ENCODE measurements around the gene PCDHGA8. TPM values are rescaled to one million over a fixed set of nuclear protein-coding genes. Genes with fewer than 3 reads are reported as not detected.
A peak's percentile ranks its signal among the peaks of the same experiment; 100 is the strongest.
"Not testable (repeated sequence)": the region's sequence is repeated elsewhere in the genome, so short reads cannot be mapped to it uniquely, and the experiment has no call there.

Gene PCDHGA8
- total RNA-seq, 1 donor from 2014 or later = 1.2 TPM

GRCh38 chr5:141417494-141418172, 25.2 kb downstream of the PCDHGA8 start, which contains the start of gene PCDHGB7:
Gene PCDHGB7, plus strand, starts transcription at chr5:141417677. Its CDS starts 183 bp downstream, at chr5:141417860.
- H3K4me1 ChIP-seq; H3K27me3 ChIP-seq; intact Hi-C loops (cut with DNase I); H3K36me3 ChIP-seq: not testable (repeated sequence)
- DNase-seq (peak; percentile 89), ATAC-seq (peak; percentile 94)
- peak within 1 kb of the TSS; percentile 48 for H3K27ac ChIP-seq
- TF ChIP-seq CTCF (IDR thresholded peaks at IDR 0.05) = peak; percentile 67
- peak within 1 kb of the TSS; percentile 46 for H3K4me3 ChIP-seq
- peaks cover 63% of the 10 kb centered on the region for H3K9me3 ChIP-seq

DNA sequence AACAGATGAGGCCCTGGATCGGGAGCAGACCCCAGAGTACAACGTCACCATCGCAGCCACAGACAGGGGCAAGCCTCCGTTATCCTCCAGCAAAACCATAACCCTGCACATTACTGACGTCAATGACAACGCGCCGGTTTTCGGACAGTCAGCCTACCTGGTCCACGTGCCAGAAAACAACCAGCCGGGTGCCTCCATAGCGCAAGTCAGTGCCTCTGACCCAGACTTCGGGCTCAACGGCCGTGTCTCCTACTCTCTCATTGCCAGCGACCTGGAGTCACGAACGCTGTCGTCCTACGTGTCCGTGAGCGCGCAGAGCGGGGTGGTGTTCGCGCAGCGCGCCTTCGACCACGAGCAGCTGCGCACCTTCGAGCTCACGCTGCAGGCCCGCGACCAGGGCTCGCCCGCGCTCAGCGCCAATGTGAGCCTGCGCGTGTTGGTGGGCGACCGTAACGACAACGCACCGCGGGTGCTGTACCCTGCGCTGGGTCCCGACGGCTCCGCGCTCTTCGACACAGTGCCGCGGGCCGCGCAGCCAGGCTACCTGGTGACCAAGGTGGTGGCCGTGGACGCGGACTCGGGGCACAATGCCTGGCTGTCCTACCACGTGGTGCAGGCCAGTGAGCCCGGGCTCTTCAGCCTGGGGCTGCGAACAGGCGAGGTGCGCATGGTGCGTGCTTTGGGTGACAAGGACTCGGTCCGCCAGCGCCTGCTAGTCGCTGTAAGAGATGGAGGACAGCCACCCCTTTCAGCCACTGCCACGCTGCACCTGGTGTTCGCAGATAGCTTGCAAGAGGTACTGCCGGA, 26.8 kb downstream of the PCDHGA8 start:
- H3K9me3 ChIP-seq = peaks cover 65% of the 10 kb centered on the region
- H3K4me1 ChIP-seq = no peaks in the 10 kb centered on the region
- H3K27me3 ChIP-seq = peaks cover 9% of the 10 kb centered on the region
- H3K36me3 ChIP-seq = no peaks in the 10 kb centered on the region
- no peak overlapping the region for H3K27ac ChIP-seq
- ATAC-seq (no peak), DNase-seq (no peak)
- no peak overlapping the region for H3K4me3 ChIP-seq
- intact Hi-C loops (cut with DNase I) = no loop called here
- no peak for TF ChIP-seq CTCF (IDR thresholded peaks at IDR 0.05)

DNA sequence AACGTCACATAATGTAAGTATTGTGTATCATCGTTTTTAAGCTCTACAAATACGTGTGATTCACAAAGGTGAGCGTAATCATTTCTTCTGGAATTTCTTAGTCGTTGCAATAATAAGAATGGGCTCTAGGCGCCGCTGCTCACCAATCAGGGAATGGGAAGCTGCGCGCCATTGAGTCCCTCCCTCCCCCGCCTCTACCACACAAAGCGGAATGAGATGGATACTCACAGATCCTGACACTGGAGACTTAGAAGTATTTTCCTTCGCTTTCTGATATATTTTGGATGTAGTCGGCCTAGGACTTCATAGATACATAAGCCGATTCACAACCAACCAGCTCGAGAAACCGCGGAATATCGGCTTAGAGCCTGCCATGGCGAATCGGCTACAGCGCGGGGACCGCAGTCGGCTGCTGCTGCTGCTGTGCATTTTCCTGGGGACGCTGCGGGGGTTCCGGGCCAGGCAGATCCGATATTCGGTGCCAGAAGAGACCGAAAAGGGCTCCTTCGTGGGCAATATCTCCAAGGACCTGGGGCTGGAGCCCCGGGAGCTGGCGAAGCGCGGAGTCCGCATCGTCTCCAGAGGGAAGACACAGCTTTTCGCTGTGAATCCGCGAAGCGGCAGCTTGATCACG, 28.5 kb downstream of the PCDHGA8 start, which contains the start of gene PCDHGA11:
Gene PCDHGA11, plus strand, starts transcription at position 197 of the 634 bp plus-strand sequence. Its CDS starts 177 bp downstream, at position 374.
- H3K27me3 ChIP-seq = peaks cover 9% of the 10 kb centered on the region
- peak within 1 kb of the TSS; percentile 37 for H3K4me3 ChIP-seq
- H3K27ac ChIP-seq = no peak within 1 kb of the TSS
- peak; percentile 51 for TF ChIP-seq CTCF (IDR thresholded peaks at IDR 0.05)
- intact Hi-C loops (cut with DNase I) = no loop called here
- no peaks in the 10 kb centered on the region for H3K36me3 ChIP-seq
- ATAC-seq = peak; percentile 88
- peaks cover 73% of the 10 kb centered on the region for H3K9me3 ChIP-seq
- no peak for DNase-seq
- no peaks in the 10 kb centered on the region for H3K4me1 ChIP-seq

DNA sequence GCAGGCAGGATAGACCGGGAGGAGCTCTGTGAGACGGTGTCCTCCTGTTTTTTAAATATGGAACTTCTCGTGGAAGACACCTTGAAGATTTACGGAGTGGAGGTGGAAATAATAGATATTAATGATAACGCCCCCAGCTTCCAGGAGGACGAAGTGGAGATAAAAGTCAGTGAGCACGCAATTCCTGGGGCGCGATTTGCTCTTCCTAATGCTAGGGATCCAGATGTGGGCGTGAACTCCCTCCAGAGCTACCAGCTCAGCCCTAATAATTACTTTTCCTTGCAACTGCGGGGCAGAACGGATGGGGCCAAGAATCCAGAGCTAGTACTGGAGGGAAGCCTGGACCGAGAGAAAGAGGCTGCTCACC, 29.0 kb downstream of the PCDHGA8 start:
- Histone ChIP-seq H3K9me3 (peaks cover 78% of the 10 kb centered on the region), H3K4me3 (peak overlapping the region; percentile 37), H3K36me3 (no peaks in the 10 kb centered on the region), H3K27ac (no peak overlapping the region), H3K27me3 (peaks cover 9% of the 10 kb centered on the region), H3K4me1 (no peaks in the 10 kb centered on the region)
- DNase-seq (no peak), ATAC-seq (no peak)
- no peak for TF ChIP-seq CTCF (IDR thresholded peaks at IDR 0.05)
- intact Hi-C loops (cut with DNase I) = no loop called here

DNA sequence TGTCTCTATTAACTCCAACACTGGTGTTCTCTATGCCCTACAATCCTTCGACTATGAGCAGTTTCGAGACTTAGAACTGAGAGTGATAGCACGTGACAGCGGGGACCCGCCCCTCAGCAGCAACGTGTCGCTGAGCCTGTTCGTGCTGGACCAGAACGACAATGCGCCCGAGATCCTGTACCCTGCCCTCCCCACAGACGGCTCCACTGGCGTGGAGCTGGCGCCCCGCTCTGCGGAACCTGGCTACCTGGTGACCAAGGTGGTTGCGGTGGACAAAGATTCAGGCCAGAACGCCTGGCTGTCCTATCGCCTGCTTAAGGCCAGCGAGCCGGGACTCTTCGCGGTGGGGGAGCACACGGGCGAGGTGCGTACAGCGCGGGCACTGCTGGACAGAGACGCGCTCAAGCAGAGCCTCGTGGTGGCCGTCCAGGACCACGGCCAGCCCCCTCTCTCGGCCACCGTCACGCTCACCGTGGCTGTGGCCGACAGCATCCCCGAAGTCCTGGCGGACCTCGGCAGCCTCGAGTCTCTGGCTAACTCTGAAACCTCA, 30.4 kb downstream of the PCDHGA8 start:
- Histone ChIP-seq H3K27ac (no peak overlapping the region), H3K4me3 (no peak overlapping the region), H3K36me3 (no peaks in the 10 kb centered on the region), H3K27me3 (peaks cover 9% of the 10 kb centered on the region), H3K9me3 (peaks cover 82% of the 10 kb centered on the region), H3K4me1 (no peaks in the 10 kb centered on the region)
- ATAC-seq (no peak), DNase-seq (no peak)
- intact Hi-C loops (cut with DNase I) = no loop called here
- TF ChIP-seq CTCF (IDR thresholded peaks at IDR 0.05) = no peak
